Prostate gland (tissue), 2 donors: ENCODE results near the gene B4GALNT2. TPM values are rescaled to one million over a fixed set of nuclear protein-coding genes. Genes with fewer than 3 reads are reported as not detected.
"Not testable (repeated sequence)": the region's sequence is repeated elsewhere in the genome, so short reads cannot be mapped to it uniquely, and the experiment has no call there.

Experiments used
- DNase-seq: peaks from one replicate; pipeline ENCODE4 v3.0.0-alpha.2; 2019; ENCODE audit warnings: low spot score
- H3K27ac ChIP-seq, 2 donors: fragments of 200-600 bp; sonication (generic); 2 replicates each; pipeline ENCODE4 v1.5.1; 2017 to 2019
- H3K27me3 ChIP-seq: fragments of 200-600 bp; sonication (generic); replicated peaks from 2 replicates; pipeline ENCODE4 v1.5.1; 2019; ENCODE audit not compliant: insufficient read depth
- H3K36me3 ChIP-seq, 2 donors: fragments of 200-600 bp; sonication (generic); 1 replicate in 1 of 2; 2 replicates in 1 of 2; pipeline versions ENCODE4 v1.5.1 to v1.8.1; 2017 to 2019
- H3K4me1 ChIP-seq: fragments of 200-600 bp; sonication (generic); replicated peaks from 2 replicates; pipeline ENCODE4 v1.5.1; 2019
- H3K4me3 ChIP-seq, 2 donors: fragments of 200-600 bp; sonication (generic); 2 replicates each; pipeline ENCODE4 v1.5.1; 2017 to 2019
- H3K9me3 ChIP-seq: fragments of 200-600 bp; sonication (generic); 2 replicates; pipeline ENCODE4 v1.5.1; 2017
- CTCF ChIP-seq, 4 experiments: fragments of 200-600 bp in 2 of 4; fragments of 450-650 bp in 2 of 4; sonication (generic) in 2 of 4; IDR thresholded peaks; 1 replicate in 3 of 4; 2 replicates in 1 of 4; pipeline ENCODE4 v1.5.1; 2016 to 2019; ENCODE audit warnings: antibody characterized with exemption in 4 of 4, mild to moderate bottlenecking in 2 of 4, moderate library complexity in 2 of 4
- POLR2A ChIP-seq: fragments of 450-650 bp; IDR thresholded peaks from one replicate; pipeline ENCODE4 v1.6.1; 2016; ENCODE audit warnings: antibody characterized with exemption, mild to moderate bottlenecking
- POLR2AphosphoS5 ChIP-seq: sonication (generic); formaldehyde crosslinking; IDR thresholded peaks from one replicate; pipeline ENCODE4 v1.6.1; 2017; ENCODE audit warnings: antibody characterized with exemption
- WGBS: methylation state at CpG from one replicate; pipeline ENCODE4 v1.1.5; 2018; 5-methylcytosine and 5-hydroxymethylcytosine counted together
- intact Hi-C: fragments of 100-400 bp; cut with DNase I; formaldehyde crosslinking; loops from one replicate; pipeline ENCODE4 v1.14.2; 2022
- total RNA-seq, 2 donors: library from RNA; depleted of rRNA; stranded (reverse); fragments of >200 nt; gene quantifications; one replicate each; pipeline ENCODE4 v1.1.0, GENCODE V29; 2016

Gene B4GALNT2
- total RNA-seq, 2 donors from 2014 or later, result not detected

- no peak overlapping the region for H3K4me3 ChIP-seq
- no peaks in the 10 kb centered on the region for H3K9me3 ChIP-seq
- no peaks in the 10 kb centered on the region for H3K4me1 ChIP-seq
- no peaks in the 10 kb centered on the region for H3K27me3 ChIP-seq
- intact Hi-C loops, result no loop called here
- TF ChIP-seq POLR2A, result no peak
- TF ChIP-seq CTCF (IDR thresholded peaks at IDR 0.05), result no peak
- no peak for TF ChIP-seq POLR2AphosphoS5
- WGBS, result 90% methylated on average over 2 of the region's 2 CpGs
- no peaks in the 10 kb centered on the region for H3K36me3 ChIP-seq
- no peak overlapping the region for H3K27ac ChIP-seq
- no peak for DNase-seq
These were observed 32.6 kb downstream of the B4GALNT2 start for GRCh38 chr17:49165143-49165542.

GRCh38 chr17:49168706-49169105 is 36.1 kb downstream of the B4GALNT2 start:
- no peak for DNase-seq
- 63% methylated on average over 9 of the region's 9 CpGs for whole genome bisulfite sequencing

GRCh38 chr17:49170216-49170615 is 37.6 kb downstream of the B4GALNT2 start:
- DNase-seq, result no peak
- TF ChIP-seq POLR2A (no peak), CTCF (IDR thresholded peaks at IDR 0.05) (no peak), POLR2AphosphoS5 (no peak)
- 88% methylated on average over 2 of the region's 2 CpGs for WGBS
- Histone ChIP-seq H3K27ac (no peak overlapping the region), H3K27me3 (no peaks in the 10 kb centered on the region), H3K36me3 (no peaks in the 10 kb centered on the region), H3K4me1 (no peaks in the 10 kb centered on the region), H3K4me3 (no peak overlapping the region), H3K9me3 (no peaks in the 10 kb centered on the region)
- intact Hi-C loops, result no loop called here

More at GRCh38 chr17:49168706-49169105, 36.1 kb downstream of the B4GALNT2 start:
- Histone ChIP-seq H3K36me3 (no peaks in the 10 kb centered on the region), H3K27me3 (no peaks in the 10 kb centered on the region), H3K27ac (no peak overlapping the region), H3K9me3 (no peaks in the 10 kb centered on the region), H3K4me3 (no peak overlapping the region), H3K4me1 (no peaks in the 10 kb centered on the region)
- intact Hi-C loops, result no loop called here
- TF ChIP-seq CTCF (IDR thresholded peaks at IDR 0.05), result no peak

- H3K4me1 ChIP-seq, DNase-seq, H3K27me3 ChIP-seq, H3K4me3 ChIP-seq, H3K27ac ChIP-seq, intact Hi-C loops, H3K36me3 ChIP-seq, H3K9me3 ChIP-seq: not testable (repeated sequence)
- WGBS, result 67% methylated on average over 3 of the region's 3 CpGs
These were observed 38.1 kb downstream of the B4GALNT2 start for GRCh38 chr17:49170711-49171110.

GRCh38 chr17:49175978-49176377 is 43.4 kb downstream of the B4GALNT2 start:
- H3K4me3 ChIP-seq, H3K4me1 ChIP-seq, intact Hi-C loops, H3K36me3 ChIP-seq, H3K27ac ChIP-seq, H3K9me3 ChIP-seq, DNase-seq, H3K27me3 ChIP-seq: not testable (repeated sequence)
- 93% methylated on average over 11 of the region's 11 CpGs for WGBS

GRCh38 chr17:49180303-49180702 is 47.7 kb downstream of the B4GALNT2 start:
- Histone ChIP-seq H3K9me3 (no peaks in the 10 kb centered on the region), H3K27me3 (no peaks in the 10 kb centered on the region), H3K27ac (no peak overlapping the region), H3K4me3 (no peak overlapping the region), H3K36me3 (no peaks in the 10 kb centered on the region), H3K4me1 (no peaks in the 10 kb centered on the region)
- TF ChIP-seq POLR2AphosphoS5 (no peak), CTCF (IDR thresholded peaks at IDR 0.05) (peak in 3 of 4 experiments; percentile 53 to 59 (median 55))
- intact Hi-C loops, result no loop called here
- WGBS, result 24% methylated on average over 5 of the region's 5 CpGs
- DNase-seq, result peak; percentile 28
